Stomach (tissue), 4 donors: ENCODE measurements around the gene CAMK1.

Experiments used
- EP300 ChIP-seq: sonication (generic); formaldehyde crosslinking; IDR thresholded peaks from one replicate; pipeline ENCODE4 v1.6.1; 2017; ENCODE audit warnings: antibody characterized with exemption
- POLR2A ChIP-seq, 4 donors: fragments of 450-650 bp; IDR thresholded peaks; one replicate each; pipeline ENCODE4 v1.6.1; 2016; ENCODE audit warnings: antibody characterized with exemption in 4 of 4, control low read depth in 2 of 4, mild to moderate bottlenecking in 1 of 4, moderate library complexity in 1 of 4
- TF ChIP-seq, protein P1 (sequence below), 7 experiments: fragments of 450-650 bp in 4 of 7; fragments of 200-600 bp in 3 of 7; sonication (generic) in 3 of 7; IDR thresholded peaks; one replicate each; pipeline ENCODE4 v1.5.1; 2016 to 2019; ENCODE audit warnings: antibody characterized with exemption in 7 of 7, control low read depth in 2 of 7, mild to moderate bottlenecking in 1 of 7

DNA sequence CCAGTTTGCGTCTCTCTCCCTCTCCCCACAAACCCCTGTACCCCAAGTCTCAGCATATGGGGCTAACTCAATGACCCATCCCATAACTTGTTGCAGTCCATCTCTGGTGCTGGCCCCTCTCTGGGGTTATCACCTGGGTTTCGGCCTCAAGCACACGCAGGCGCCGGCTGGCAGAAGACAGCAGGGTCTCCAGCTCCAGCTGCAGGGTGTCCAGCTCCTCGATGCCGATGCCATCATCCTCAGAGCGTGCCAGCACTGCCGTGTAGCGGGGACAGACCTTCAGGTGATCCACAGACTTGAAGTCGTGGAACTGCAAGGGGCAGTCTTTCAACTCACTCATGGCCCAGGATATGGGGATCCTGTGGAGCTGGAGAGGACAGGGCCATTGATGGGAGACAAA is 21.4 kb upstream of the CAMK1 start:
- TF ChIP-seq, protein P1, sequence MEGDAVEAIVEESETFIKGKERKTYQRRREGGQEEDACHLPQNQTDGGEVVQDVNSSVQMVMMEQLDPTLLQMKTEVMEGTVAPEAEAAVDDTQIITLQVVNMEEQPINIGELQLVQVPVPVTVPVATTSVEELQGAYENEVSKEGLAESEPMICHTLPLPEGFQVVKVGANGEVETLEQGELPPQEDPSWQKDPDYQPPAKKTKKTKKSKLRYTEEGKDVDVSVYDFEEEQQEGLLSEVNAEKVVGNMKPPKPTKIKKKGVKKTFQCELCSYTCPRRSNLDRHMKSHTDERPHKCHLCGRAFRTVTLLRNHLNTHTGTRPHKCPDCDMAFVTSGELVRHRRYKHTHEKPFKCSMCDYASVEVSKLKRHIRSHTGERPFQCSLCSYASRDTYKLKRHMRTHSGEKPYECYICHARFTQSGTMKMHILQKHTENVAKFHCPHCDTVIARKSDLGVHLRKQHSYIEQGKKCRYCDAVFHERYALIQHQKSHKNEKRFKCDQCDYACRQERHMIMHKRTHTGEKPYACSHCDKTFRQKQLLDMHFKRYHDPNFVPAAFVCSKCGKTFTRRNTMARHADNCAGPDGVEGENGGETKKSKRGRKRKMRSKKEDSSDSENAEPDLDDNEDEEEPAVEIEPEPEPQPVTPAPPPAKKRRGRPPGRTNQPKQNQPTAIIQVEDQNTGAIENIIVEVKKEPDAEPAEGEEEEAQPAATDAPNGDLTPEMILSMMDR (IDR thresholded peaks at IDR 0.05) = no peak
- TF ChIP-seq EP300 (no peak), POLR2A (IDR thresholded peaks at IDR 0.05) (no peak)
